ENCODE data around the gene TNFRSF19.

TNFRSF19 gene

GRCh38 chr13:23608701-23609413 lies 38.6 kb downstream of the TNFRSF19 start:
- no peak for DNase-seq

DNA sequence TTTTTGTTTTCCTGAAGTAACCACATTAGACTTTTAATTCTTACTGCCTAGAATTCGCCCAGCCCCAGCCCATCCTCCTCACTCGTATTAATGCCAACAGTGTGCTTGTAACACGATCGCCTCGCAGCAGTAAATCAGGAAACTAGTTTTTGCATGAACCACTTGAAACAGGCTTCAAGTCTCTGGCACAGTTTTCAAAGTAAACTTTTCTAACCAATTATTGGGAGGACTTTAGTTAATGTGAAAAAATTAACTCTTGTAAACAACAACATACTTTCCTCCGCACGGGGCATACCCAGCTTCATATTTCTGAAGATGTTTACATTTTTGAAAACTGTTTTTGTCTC lies 39.2 kb downstream of the TNFRSF19 start:
- no peak for DNase-seq

GRCh38 chr13:23609874-23610576 lies 39.8 kb downstream of the TNFRSF19 start:
- DNase-seq: no peak

GRCh38 chr13:23610966-23611491 lies 40.8 kb downstream of the TNFRSF19 start:
- DNase-seq: no peak

- no peak for DNase-seq
Measured at GRCh38 chr13:23612182-23612581, 42.0 kb downstream of the TNFRSF19 start.

DNA sequence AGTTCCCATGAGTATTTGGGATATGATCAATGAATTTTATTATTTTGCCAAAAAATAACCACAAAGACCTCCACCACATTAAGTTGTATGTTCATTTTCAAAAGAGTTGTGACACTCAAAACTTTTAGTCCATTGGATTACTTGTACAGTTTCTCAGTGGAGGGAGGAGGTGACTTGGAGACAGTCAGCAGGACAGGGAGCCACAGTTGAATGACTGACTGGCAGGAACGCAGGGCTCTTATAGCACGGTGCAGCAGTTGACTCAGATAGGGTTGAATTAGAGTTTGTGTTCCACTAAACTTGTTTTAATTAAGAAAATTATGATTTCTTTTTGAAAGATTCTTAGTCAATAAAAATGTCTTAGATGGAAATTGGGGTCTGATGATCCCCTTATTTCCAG lies 42.5 kb downstream of the TNFRSF19 start:
- DNase-seq: no peak

DNA sequence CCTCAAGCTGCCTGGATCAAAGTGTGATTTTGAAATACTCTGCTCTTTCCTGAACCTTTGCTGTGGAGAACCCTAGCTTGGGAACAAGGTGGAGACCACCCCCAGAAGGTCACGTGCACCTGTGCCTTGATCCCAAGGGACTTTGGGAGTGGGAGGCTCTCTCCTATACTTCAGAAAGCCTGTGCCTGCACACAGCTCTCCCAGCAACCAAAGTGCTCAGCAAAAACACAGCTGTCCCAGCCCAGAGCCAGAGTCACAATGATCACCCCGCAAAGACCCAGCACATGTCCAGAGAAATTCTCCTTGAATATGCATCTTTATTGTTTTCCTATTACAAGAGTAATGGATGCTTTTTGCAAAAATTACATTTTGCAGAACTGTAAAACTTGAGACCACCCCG lies 43.4 kb downstream of the TNFRSF19 start:
- DNase-seq: no peak

DNA sequence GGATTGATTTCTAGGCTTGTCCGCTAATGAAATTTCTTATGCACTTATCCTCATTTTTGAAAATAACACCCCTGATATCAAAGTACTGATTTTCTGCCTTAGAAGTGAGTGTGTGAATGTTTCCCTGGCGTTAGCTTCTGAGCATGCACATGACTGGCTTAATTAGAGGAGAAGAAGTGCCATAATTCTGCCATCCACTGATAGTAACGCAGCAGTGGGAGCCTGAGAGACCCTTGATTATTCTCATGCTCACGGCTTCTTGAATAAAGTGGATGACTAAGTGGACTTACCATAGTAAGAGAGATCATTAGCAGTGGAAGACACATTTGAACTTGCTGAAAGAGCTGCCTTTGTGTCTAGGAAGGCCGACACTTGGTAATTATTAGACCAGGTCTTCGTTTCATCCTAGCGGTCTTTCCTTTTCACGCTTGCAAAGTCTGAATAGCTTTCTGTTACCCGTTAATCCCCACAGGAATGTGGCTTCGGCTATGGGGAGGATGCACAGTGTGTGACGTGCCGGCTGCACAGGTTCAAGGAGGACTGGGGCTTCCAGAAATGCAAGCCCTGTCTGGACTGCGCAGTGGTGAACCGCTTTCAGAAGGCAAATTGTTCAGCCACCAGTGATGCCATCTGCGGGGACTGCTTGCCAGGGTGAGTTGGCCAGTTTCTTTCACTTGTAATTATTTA lies 45.3 kb downstream of the TNFRSF19 start:
- no peak for DNase-seq

GRCh38 chr13:23616228-23616627 lies 46.0 kb downstream of the TNFRSF19 start:
- DNase-seq: no peak

GRCh38 chr13:23617551-23618024 lies 47.4 kb downstream of the TNFRSF19 start:
- peak; percentile 12 for DNase-seq

DNA sequence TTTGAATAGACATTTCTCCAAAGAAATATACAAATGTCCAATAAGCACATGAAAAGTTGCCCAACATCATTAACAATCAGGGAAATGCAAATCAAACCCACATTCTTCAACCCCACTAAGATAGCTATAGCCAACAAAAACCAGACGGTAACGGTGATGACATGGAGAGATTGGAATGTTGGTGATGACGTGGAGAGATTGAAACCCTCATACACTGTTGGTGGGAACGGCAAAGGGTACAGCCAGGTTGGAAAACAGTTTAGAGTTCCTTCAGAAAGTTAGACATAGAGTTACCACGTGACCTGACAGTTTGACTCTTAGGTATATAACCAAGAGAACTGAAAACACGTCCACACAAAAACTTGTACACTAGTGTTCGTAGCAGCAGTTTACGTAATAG lies 48.1 kb downstream of the TNFRSF19 start:
- peak; percentile 69 for DNase-seq

- DNase-seq: peak; percentile 4
Measured at GRCh38 chr13:23619068-23619855, 49.0 kb downstream of the TNFRSF19 start.

GRCh38 chr13:23620211-23620610 lies 50.0 kb downstream of the TNFRSF19 start:
- DNase-seq: no peak

GRCh38 chr13:23620613-23621315 lies 50.6 kb downstream of the TNFRSF19 start:
- DNase-seq: no peak

DNA sequence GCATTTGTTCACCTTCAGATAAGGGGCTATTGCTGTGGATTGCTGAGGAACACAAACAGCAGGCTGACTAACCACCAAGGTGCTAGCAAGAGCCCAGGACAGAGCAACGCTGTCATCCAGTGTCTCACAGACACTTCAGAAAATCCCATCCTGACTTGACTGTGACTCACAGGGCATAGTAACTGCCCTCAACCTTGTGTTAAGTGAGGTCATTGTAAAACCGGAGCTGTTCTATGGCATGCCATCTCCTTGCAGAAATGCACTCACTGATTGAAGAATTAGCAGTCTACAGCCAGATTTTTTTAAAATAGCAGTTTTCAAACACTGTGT lies 51.1 kb downstream of the TNFRSF19 start:
- peak; percentile 52 for DNase-seq

- no peak for DNase-seq
Measured at GRCh38 chr13:23622985-23623384, 52.8 kb downstream of the TNFRSF19 start.

DNA sequence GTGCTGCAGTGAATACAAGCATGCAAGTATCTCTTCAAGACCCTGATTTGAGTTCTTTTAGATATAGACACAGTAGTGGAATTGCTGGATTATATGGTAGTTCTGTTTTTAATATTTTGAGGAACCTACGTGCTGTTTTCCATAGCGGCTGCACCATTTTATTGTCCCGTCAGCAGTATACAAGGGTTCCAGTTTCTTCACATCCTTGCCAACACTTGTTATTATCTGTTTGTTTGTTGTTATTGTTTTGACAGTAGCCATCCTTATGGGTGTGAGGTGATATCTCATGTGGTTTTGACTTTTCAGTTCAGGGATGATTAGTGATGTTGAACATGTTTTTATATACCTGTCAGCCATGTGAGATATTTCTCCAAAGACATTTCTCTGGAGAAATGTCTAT lies 53.2 kb downstream of the TNFRSF19 start:
- DNase-seq: no peak

DNA sequence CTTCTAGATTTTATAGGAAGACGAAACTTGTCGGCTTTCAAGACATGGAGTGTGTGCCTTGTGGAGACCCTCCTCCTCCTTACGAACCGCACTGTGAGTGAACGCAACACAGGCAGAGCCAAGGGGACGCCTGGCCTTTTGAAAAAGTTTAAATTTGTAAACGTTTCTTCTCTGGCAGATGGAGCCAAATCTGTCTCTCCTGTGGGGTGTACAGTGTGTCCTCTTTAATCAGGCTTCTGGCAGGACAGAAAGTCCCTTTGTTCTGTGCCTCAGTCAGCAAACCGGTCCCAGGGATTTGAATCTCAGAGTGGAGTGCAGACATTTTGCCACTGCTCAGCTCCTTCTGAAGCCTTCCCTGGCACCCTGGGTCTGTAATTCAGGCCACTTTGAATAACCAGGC lies 56.5 kb downstream of the TNFRSF19 start:
- DNase-seq: no peak

DNA sequence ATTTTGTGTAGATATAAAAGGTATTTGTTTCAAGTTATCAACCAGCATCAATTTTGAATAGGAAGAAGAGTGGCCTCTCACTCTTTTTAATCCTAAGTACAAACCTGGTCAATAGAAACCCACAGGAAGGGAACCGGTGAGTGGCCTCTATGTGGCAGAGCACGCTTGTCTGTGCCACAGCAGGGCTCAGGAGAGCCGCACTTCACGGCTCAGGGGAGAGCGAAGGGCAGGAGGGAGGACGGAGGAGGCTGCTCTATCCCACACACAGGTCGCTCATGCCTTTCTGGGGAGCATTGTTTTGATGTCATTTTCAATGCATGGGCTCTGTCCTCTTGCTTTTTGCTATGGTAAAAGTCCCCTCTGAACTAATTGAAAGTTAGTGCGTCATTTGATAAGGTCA lies 57.2 kb downstream of the TNFRSF19 start:
- no peak for DNase-seq

DNA sequence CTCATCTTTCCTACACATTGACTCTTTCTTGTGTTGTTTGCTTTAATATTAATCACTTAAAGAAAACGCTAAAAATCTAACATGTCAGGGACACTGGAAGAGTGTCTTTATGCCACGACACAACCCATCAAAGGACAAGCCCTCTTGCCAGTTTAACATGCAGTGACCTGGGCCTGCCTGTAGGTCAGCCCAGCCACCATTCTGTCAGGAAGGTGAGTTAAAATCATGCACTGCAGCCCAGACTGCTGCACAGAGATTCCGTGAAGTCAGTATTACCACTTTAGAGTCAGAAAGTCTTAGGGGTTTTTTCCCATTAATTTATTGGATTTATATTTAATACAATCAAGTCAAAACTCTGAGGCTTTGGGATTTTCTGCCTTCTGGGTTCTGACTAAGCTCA lies 58.0 kb downstream of the TNFRSF19 start:
- no peak for DNase-seq

DNA sequence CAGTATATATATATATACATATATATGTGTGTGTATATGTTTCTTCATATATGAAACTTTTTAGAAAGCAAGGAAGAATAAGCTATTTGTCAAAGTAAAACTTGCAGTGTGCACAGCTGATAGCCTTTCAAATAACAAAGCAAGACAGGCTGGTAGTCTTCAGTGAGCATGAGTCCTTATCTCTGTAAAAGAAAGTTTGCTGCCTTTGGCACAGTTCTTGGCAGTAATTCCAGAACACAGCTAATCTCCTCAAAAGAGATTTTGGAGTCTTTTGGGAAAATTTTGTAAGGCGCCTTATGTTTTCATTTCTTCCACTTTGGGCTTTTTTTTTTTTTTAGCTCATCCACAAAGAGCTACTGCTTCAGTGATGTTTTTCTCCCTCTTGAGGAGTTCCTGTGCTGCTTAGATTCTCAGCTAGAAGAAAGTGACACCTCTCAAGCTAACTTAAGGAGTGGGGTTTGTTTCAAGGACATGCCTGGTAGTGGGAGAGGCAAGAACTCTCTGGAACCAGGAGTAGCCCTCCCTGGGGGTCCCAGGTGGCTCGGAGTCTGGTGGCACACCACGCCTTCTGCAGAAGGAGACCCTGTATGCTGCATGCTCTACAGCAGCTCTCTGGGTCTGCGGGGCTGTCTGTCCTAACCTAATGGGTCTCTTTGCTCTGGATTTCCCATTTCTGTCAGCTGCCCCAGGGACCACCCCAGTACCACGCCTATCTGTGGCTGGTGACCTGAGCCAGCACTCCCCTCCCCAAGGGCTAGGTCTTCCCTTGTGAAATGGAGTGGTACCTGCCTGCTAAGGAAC lies 58.8 kb downstream of the TNFRSF19 start:
- DNase-seq: no peak
